Stimulated activated CD8-positive, alpha-beta memory T cell treated with anti-CD3 and anti-CD28 coated beads, Interleukin-15, amount 100 ng/mL, for 24 hours (primary cell): ENCODE measurements around the gene NTNG2.

Source experiments
- DNase-seq: peaks from one replicate; pipeline ENCODE4 v3.0.0-alpha.2; 2020; ENCODE audit warnings: low read depth

The NTNG2 gene

DNA sequence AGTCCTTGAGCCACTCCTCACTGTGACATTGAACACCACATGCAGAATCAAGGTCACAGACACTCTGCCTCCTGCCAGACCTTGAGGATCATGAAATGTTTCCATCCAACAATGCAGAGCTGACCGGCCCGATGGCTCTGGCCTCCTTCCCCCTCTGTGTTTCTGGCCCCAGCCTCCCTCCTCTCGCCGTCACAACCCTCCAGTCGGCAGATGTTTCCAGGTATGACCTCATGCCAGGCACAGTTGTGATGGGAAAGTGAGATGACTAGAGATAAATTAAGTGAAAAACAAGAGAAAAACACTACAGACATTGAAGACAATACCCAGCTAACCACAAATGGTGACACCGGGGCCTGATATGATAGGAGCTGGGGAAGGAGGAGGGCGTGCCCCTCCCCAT, 9.8 kb downstream of the NTNG2 start:
- DNase-seq, result no peak

- DNase-seq, result no peak
Observed at GRCh38 chr9:132172185-132172584, 10.3 kb downstream of the NTNG2 start.

DNA sequence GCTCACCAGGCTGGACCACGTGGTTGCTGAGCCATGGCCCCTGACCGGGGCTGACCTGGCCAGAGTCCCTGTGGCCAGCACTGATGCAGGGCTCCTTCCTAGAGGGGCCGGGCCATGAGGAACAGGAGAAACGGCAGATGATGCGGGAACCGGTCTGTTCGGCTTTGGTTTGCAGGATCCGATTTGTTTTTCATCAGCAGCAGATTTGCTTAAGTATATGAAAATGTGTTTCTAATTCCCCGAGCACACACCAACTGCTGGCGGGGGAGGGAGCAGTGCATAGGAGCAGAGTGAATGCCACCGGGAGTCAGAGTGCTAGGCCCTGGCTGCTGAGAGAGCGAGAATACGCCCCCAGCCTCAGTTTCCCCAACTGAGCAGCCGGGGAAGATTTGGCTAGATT, 13.6 kb downstream of the NTNG2 start:
- no peak for DNase-seq

DNA sequence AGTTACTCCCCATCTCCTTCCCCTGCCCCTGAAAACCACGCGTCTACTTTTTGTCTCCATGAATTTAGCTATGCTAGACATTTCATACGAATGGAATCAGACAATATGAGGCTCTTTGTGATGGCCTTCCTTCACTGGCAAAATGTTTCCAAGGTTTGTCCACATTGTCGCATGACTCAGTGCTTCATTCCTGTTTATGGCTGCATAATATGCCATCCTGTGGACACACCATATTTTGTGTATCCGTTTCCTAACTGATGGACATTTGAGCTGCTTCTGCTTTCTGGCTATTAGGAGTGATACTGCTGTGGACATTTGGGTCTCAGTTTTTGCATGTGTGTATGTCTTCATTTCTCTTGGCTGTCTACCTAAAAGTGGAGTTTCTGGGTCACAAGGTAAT, 14.5 kb downstream of the NTNG2 start:
- no peak for DNase-seq

- DNase-seq, result no peak
Observed at GRCh38 chr9:132181796-132182313, 20.0 kb downstream of the NTNG2 start.

DNA sequence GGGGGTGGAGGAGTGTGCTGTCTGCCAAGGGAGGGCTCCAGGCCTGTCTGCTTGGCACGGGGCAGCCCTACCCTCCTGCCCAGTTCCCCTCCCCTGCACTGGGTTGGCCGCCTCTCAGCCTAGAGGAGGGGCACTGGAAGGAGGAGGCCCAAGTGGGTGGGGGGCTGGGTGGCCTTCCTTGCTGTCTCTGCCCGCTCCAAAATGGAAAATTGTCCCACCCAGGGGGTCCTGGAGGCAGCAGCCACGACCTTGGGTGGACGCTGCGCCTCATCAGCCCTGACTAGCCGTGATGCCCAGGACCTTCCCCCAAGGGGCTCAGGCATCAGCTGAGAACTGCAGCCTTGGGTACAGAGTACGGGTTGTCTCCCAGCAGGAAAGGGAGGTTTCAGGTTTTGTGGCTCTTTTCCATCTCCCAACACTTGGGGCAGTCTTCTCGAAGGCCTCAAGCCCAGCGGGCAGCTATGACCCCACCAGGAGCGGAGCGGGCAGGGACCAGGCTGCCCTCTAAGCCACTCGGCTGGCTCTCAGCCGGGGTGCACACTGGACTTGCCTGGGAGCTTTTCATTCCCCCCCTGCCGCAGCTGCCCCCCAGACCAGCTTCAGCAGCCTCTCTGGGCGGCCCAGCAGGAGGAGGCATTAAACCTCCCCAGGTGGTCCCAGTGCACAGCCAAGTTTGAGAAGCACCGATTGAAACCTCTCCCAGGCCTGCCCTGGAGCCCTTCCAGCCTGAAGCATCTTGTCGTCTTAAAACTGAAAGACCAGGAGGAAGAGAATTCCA, 20.6 kb downstream of the NTNG2 start:
- DNase-seq, result no peak

DNA sequence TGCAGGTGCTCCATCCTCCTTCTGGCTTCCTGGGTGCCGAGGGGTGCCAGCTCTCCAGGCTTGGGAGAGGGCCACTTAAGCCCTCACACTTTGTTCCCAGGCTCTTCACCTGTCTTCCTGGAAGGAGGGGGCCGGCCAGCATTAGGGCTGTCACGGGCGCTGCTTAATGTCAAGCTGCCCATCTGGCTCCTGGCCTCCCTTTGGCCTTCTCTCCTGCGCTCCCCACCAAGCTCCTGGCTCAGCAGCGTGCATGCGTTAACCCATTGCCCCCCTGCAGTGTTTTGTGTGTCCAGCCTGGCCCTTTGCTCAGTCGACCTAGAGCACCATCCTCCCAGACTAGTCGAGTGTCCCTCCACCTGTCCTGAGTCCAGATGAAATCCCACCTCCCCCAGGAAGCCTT, 21.3 kb downstream of the NTNG2 start:
- DNase-seq, result no peak

DNA sequence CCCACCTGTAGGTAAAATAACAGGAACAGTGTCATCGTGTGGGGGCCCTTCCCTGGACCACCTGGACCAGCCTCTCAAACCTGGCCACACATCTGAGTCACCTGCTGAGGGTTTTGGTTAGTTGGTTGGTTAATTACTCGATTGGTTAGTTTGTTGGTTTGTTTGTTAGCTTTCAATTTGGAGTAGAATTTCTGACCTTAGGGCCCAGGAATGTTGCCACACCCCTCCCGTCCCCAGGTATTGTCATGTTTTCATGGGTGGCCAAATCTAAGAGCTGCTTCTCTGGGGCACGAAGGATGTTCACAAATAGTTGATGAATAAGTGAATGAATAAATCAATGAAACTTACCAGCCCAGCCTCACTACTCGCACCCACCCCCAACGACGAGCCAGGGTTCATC, 21.9 kb downstream of the NTNG2 start:
- DNase-seq, result no peak

GRCh38 chr9:132184124-132184523, 22.3 kb downstream of the NTNG2 start:
- no peak for DNase-seq

DNA sequence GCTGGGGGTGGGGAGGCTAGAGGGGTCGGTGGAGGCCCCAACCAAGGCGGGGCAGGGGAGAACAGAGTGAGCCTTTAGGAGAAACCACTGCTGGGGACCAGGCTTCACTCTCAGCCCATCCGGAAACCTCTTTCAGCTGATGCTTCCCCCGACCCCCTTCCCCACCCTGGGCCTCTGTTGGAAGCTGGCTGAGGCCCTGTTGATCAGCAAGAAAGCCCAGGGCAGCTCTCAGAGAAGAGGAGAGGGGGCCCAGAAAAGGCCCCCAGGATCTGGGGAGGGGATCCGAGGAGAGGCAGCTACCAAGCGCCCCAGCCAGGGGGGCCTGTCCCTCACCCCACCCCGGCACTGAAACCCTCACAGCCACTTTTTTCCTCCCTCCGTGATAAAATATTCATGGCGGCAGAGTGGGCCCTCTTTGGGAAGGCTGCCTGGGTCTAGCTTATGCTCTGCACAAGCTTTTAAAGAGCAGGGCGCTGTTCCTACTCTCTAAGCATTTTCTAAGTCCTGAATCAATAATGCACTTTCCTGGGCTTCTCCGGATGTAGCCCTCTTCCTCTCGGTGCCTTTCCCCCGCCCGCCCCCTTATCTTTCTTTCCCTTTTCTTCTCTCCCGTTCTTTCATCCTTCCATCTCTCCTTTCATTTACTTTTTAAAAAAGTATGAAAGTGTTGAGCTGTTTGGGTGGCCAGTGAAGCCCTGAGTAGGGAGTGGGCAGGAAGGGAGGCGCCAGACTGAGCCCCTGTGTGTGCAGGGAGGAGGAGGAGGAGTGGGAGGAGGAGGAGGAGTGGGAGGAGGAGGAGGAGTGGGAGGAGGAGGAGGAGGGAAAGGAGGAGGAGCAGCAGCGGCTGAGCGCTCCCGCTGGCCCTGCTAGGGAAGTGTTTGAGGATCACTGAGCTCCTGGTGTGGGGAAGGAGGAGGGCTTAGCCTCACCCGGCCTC, 23.5 kb downstream of the NTNG2 start:
- DNase-seq, result no peak

GRCh38 chr9:132187121-132187620, 25.3 kb downstream of the NTNG2 start:
- no peak for DNase-seq

DNA sequence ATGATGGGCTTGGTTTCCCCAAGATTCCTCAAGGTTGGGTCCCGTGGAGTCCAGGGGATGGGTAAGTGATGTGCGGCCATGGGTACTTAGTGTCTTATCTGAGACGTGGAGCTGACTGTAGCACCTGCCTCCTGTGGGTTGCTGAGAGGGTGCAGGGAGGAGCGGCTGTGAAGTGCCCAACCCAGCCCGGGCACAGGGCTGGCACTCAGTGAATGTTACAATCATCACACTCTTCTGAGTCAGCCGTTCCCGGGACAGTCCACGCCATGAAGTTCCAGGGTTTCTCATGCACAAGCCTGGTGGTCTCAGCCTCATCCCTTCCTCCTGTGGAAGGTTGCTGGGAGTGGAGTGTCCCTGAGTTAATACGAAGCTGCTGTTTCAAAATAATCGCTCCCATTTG, 29.1 kb downstream of the NTNG2 start:
- no peak for DNase-seq

GRCh38 chr9:132192728-132193127, 30.9 kb downstream of the NTNG2 start:
- no peak for DNase-seq

GRCh38 chr9:132193227-132194124, 31.6 kb downstream of the NTNG2 start:
- DNase-seq, result no peak

DNA sequence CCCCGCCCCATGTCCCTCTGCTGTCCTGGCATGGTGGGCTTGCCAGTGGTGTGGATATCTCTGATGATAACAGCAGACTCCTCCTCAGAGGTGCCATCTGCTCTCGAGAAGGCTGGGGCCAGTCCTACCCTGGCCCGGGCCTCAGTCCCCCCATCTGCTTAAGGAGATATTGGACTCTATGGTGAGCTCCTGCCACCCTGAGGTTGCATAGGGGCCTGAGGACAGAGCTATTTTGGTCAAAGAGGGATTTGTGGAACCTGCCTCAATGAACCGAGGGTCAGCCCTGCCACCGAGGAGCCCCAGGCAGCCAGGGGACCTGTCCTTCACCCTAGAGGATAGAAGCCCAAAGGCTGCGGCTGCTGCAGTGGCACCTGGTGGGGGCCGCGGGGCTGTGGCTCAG, 32.6 kb downstream of the NTNG2 start:
- DNase-seq, result no peak

- DNase-seq, result no peak
Observed at GRCh38 chr9:132197315-132197714, 35.5 kb downstream of the NTNG2 start.

DNA sequence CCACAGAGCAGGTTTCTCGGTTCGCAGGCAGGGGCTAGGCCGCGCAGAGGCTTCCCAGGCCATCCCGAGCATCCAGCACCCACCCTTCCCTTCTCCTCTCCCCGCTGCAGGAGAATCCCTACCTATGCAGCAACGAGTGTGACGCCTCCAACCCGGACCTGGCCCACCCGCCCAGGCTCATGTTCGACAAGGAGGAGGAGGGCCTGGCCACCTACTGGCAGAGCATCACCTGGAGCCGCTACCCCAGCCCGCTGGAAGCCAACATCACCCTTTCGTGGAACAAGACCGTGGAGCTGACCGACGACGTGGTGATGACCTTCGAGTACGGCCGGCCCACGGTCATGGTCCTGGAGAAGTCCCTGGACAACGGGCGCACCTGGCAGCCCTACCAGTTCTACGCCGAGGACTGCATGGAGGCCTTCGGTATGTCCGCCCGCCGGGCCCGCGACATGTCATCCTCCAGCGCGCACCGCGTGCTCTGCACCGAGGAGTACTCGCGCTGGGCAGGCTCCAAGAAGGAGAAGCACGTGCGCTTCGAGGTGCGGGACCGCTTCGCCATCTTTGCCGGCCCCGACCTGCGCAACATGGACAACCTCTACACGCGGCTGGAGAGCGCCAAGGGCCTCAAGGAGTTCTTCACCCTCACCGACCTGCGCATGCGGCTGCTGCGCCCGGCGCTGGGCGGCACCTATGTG, 36.1 kb downstream of the NTNG2 start:
- no peak for DNase-seq

- DNase-seq, result no peak
Observed at GRCh38 chr9:132199056-132199455, 37.2 kb downstream of the NTNG2 start.

DNA sequence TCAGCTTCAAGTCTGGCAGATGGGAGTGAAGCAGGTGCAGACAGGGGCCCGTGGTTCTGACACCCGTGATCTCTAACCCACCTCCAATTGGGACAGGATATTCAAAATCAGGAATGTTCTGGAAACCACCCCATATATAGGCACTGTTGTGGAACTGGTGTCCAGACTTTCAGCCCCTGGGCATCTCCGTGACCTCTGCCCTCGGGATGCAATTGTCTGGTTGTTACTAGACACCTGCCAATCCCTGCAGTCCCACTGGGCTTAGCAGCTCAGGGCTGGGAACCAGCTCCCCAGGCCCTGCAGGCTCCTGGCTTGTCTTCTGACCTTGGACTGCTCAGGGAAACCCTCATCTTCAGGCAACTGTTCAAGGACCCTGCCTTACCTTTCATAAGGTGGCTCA, 38.8 kb downstream of the NTNG2 start:
- DNase-seq, result no peak

- DNase-seq, result no peak
Observed at GRCh38 chr9:132201139-132201538, 39.3 kb downstream of the NTNG2 start.
